ENCODE results near the gene STK24. TPM values are rescaled to one million over a fixed set of nuclear protein-coding genes. Genes with fewer than 3 reads are reported as not detected.
A peak's percentile ranks its signal among the peaks of the same experiment; 100 is the strongest.

Gene STK24
- total RNA-seq, 1 donor: 56.6 TPM

DNA sequence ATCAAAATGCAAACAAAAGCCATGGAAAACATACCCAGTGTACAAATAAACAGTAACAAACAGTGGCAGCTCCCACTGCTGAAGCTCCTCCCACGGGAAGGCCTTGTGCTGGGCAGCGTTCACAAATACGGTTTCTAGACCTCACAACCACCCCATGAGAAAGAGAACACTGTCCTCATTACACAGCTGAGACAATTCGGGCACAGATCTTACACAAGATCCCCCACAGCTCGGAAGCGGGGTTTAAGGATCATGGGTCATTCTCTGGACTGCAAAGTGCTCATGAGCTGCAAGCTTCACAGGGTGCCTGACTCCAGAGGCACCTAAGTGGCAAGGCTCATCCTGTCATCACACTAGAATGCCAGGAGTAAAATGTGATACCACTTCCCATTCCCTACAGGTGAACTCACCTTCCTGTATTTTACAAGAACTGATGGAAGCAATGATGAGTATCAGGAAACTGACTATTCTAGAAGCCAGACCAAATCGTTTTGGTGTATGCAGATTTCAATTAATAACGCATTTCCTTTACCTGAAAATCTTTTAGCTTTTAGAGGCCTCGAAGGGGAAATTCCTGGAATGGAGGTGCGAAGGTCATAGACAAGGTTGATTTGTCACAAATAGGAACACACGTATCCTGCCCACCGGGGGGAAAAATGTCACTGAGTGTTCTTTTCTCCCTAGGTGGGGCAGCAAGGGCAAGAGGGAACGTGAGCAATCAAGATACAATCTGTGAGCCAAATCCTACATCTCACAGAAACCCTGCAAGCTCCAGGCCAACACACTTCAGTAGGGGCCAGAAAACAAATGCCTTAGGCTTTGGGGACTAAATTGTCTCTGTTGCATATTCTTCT, 41.2 kb downstream of the STK24 start:
- DNase-seq (ENCODE audit: low read depth): peak; percentile 67
- TF ChIP-seq, protein P1, sequence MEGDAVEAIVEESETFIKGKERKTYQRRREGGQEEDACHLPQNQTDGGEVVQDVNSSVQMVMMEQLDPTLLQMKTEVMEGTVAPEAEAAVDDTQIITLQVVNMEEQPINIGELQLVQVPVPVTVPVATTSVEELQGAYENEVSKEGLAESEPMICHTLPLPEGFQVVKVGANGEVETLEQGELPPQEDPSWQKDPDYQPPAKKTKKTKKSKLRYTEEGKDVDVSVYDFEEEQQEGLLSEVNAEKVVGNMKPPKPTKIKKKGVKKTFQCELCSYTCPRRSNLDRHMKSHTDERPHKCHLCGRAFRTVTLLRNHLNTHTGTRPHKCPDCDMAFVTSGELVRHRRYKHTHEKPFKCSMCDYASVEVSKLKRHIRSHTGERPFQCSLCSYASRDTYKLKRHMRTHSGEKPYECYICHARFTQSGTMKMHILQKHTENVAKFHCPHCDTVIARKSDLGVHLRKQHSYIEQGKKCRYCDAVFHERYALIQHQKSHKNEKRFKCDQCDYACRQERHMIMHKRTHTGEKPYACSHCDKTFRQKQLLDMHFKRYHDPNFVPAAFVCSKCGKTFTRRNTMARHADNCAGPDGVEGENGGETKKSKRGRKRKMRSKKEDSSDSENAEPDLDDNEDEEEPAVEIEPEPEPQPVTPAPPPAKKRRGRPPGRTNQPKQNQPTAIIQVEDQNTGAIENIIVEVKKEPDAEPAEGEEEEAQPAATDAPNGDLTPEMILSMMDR (IDR thresholded peaks at IDR 0.05; ENCODE audit: insufficient read depth, low read depth, low read length): no peak
- H3K4me3 ChIP-seq (ENCODE audit: low read depth, low read length): no peak overlapping the region

- H3K4me3 ChIP-seq (ENCODE audit: low read depth, low read length): no peak overlapping the region
- TF ChIP-seq, protein P1 (IDR thresholded peaks at IDR 0.05; ENCODE audit: insufficient read depth, low read depth, low read length): no peak
- no peak for DNase-seq (ENCODE audit: low read depth)
Observed at GRCh38 chr13:98534821-98535220, 42.1 kb downstream of the STK24 start.

DNA sequence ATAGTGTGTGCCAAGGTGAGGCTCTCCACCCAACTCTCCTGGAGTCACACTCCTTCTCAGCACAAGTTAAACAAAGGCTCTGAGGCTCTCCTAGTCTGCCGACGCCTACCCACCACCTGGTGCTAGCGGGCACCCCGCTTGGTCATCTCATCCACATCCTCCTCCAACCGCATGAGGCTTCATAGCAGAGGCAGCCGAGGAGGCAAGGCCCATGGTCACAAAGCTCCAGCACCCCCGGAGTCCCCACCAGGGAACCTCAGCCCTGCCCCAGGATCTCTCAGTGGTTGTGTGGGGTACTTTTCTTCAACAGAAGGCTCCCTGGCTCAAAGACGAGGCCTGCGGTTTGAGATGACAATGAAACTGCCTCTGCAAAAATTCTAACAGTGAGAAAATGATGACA, 43.0 kb downstream of the STK24 start:
- H3K4me3 ChIP-seq (ENCODE audit: low read depth, low read length): no peak overlapping the region
- no peak for DNase-seq (ENCODE audit: low read depth)
- TF ChIP-seq, protein P1 (IDR thresholded peaks at IDR 0.05; ENCODE audit: insufficient read depth, low read depth, low read length): no peak

DNA sequence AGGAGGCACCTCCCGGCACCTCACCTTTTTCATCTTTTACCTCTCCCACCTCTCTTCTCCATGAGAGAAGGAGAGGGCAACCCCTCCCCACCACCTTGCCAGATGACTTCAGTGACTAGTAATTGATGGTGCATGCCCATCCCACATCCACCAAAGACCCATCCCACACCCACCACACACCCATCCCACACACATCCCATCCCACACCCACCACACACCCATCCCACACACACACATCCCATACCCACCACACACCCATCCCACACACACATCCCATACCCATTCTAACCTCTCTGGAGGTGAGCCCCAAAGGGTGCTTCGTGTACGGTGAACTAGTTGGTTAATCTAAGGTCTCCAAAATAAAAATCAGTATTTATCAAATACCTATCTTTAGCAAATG, 44.7 kb downstream of the STK24 start:
- no peak for DNase-seq (ENCODE audit: low read depth)
- TF ChIP-seq, protein P1 (IDR thresholded peaks at IDR 0.05; ENCODE audit: insufficient read depth, low read depth, low read length): no peak
- H3K4me3 ChIP-seq (ENCODE audit: low read depth, low read length): no peak overlapping the region

DNA sequence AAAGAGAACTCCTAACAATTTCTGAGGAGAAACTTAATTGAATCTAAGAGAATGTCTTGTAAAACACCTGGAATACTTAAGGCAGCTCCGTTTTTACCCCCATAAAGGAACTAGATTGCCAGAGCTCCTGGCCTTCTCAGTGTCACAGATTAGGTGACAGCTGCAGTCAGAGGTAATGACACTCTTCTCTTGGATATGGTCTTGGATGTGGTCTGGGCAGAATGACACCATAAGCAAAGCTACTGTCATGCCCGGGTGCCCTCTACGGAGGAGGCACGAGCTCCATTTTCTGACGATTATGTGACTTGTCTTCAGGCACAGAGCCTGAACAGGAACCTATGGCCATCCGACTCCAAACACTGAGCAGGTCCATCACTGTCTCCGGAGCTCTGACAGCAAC, 46.7 kb downstream of the STK24 start:
- TF ChIP-seq, protein P1 (IDR thresholded peaks at IDR 0.05; ENCODE audit: insufficient read depth, low read depth, low read length): no peak
- no peak for DNase-seq (ENCODE audit: low read depth)
- H3K4me3 ChIP-seq (ENCODE audit: low read depth, low read length): no peak overlapping the region

GRCh38 chr13:98529171-98529570, 47.7 kb downstream of the STK24 start:
- no peak for DNase-seq (ENCODE audit: low read depth)
- TF ChIP-seq, protein P1 (IDR thresholded peaks at IDR 0.05; ENCODE audit: insufficient read depth, low read depth, low read length): no peak
- H3K4me3 ChIP-seq (ENCODE audit: low read depth, low read length): no peak overlapping the region

Measured in fibroblast of villous mesenchyme (primary cell).